ENCODE measurements around the gene SURF4.

The SURF4 gene

DNA sequence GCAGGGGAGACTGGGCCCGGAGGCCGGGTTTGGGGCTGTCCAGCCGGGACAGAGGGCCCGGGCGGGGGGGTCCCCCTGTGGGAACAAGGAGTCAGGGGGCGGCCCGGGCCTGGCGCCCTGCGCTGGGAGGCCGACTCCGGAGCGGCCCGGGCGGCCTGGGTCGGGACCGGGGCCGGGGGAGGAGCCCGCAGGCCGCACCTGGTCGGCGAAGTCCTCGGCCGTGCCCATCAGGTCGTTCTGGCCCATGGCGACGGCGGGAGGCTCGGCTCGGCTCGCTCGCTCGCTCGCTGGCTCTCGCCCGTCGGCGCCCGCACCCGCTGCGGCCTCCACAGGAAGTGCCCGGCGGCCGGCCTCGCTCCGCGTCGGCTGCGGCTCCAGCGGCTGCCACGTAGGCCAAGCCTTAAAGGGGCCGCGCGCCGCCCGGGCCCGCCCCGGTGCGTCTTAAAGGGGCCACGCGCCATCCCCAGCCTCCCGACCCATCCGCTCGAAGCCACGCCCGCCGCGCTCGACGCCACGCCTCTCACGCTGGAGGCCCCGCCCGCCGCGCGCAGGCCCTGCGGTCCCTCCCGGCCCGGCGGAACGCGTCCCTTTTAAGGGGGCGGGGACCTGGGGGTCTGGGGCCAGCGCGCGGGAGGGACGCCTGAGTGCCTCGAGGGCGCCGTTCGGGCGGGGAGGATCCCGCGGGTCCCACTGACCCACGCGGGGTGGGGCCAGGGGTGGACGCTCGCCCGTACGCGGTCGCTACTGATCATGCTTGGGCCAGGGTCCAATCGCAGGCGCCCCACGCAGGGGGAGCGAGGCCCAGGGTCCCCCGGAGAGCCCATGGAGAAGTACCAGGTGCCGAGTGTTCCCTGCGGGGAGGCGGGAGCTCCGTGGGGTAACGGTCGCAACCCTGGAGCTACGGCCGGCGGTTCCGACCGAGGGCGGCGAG, at the start of gene SURF4, which contains the start of gene STKLD1:
SURF4 (minus strand) TSS at position 337 of the 931 bp plus-strand sequence; CDS start at position 246, 91 bp downstream.
STKLD1 (plus strand) TSS at position 643 of the 931 bp plus-strand sequence; CDS start at position 751, 108 bp downstream.
- peak; percentile 93 to 94 for DNase-seq (ENCODE audit: low read depth in 2 of 2)

DNA sequence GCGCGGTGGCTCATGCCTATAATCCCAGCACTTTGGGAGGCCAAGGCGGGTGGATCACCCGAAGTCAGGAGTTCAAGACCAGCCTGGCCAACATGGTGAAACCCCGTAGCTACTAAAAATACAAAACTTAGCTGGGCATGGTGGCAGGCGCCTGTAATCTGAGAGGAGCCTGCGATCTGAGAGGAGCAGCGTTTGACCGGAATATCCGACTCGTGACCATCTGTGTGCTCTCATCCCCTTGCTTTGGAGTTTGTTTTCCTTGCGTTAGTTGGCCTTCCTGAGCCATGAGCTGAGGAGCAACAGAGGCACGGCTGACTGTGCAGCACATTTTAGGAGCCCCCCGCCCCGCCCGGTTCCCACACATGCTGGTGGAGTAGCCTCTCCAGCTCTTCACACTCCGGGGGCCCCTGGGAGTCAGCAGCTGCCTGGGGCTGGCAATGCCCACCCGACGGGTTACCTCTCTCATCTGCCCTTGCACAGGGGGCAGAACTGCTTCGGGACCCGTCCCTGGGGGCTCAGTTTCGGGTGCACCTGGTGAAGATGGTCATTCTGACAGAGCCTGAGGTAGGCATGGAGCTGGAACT, 49.3 kb upstream of the SURF4 start:
- no peak for DNase-seq (ENCODE audit: low read depth in 2 of 2)

DNA sequence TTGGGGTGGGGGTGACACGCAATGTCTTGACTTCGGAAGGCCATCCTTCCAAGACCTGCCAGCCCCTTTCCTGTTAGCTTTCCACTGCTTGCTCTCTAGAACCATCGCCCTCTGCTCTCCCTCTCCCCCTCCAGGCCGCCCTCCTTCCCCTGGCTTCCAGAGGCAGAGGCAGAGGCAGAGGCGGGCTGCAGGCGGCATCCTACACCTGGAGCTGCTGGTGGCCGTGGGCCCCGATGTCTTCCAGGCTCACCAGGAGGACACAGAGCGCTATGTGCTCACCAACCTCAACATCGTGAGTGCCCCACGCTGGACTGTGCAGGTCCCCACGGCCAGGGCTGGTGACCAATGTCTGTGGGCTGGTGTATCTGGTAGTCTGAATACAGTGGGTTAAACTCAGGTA, 48.3 kb upstream of the SURF4 start:
- no peak for DNase-seq (ENCODE audit: low read depth in 2 of 2)

DNA sequence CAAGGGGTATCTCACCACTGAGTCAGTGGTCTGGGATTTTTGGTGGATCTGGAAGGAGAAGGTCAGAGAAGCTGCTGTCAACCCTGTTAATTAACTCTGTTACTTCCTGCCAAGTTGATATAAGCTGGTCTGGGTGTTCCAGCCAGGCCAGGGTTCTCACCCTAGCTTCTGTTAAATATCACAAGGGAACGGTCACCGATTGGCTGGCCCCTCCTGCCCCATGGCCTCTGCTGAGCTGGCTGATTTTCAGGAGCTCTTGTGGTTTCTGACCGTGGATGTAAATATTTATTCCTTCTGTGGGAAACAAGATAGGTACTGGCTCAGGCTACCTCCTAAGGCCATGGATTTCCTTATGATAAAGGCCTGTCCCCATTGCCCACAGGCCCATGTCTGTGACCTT, 47.4 kb upstream of the SURF4 start:
- no peak for DNase-seq (ENCODE audit: low read depth in 2 of 2)

DNA sequence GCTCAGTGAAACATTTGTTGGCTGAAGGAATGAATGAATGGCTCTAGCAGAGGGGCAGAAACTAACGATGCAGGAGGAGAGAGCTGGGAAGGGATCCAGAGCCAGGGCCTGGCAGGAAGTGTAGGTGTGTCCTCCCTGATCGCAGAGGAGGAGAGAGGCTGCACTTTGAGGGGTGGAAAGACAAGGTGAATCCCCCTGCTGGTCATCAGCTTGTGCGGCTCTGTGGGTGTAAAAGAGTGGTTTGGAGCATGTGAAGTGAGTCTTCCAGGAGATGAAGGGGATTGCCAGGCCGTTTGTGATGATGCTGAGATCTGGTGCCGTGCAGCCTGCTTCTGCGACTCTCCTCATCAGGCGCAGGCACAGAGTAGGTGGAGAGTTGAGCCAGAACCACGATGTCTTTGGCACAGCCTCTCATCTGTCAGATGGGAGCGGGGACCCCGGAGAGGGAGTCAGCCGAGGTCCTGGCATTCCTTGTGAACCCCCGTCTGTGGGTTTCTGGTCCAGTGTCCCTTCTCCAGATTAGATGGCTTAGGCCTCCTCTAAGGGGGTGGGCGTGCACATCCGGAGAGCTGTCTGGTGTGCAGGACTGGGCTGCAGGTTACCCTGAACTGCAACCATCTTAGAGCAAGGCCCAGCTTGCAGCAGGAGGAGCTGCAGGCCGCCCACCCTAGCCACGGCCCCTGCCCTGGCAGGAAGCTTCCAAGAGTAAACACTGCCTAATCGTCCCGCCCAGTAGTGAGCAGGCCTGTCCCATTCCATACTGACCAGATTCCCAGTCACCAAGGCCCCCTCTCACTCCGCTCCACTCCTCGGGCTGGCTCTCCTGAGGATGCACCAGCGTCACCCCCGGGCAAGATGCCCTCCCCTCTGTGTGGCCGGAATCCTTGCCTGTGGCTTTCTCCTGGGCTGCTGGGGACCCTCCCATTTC, 46.0 kb upstream of the SURF4 start, which contains the start of gene ADAMTS13:
ADAMTS13 (plus strand) TSS at position 753 of the 928 bp plus-strand sequence; CDS start at position 830, 77 bp downstream.
- no peak for DNase-seq (ENCODE audit: low read depth in 2 of 2)

DNA sequence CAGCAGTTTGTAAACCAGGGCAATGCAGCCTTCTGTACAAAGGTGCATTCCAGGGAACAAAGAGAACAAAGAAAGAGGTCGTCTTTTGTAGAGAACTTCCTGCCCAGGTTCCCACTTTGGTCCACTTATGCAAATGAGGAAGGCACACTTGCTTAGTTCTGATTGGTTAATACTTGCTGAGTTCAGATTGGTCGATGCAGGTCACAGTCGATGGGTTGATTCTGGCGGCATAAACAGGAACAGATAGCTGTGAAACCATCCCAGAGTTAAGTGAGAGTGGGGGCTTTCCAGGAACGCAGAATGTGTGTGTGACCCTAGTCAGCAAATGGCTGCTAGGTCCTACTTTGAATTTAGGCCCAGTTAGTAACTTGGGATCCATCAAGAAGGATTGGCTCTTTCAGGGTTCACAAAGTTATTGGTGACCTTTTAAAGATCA, 44.5 kb upstream of the SURF4 start:
- no peak for DNase-seq (ENCODE audit: low read depth in 2 of 2)

DNA sequence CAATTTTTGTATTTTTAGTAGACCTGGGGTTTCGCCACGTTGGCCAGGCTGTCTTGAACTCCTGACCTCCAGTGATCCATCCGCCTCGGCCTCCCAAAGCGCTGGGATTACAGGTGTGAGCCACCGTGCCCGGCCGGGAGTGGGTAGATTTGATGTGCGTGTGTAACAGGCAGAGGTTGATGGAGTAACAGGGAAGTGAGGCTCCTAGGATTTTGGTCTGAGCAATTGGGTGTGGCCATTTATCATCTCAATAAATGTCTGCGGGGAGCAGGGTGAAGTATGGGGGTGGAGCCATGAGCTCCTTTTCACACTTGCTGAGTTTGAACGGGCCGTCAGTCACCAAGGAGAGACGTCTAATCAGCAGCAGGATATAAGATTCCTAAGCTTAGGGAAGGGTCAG, 43.1 kb upstream of the SURF4 start:
- DNase-seq (ENCODE audit: low read depth in 2 of 2) = no peak

DNA sequence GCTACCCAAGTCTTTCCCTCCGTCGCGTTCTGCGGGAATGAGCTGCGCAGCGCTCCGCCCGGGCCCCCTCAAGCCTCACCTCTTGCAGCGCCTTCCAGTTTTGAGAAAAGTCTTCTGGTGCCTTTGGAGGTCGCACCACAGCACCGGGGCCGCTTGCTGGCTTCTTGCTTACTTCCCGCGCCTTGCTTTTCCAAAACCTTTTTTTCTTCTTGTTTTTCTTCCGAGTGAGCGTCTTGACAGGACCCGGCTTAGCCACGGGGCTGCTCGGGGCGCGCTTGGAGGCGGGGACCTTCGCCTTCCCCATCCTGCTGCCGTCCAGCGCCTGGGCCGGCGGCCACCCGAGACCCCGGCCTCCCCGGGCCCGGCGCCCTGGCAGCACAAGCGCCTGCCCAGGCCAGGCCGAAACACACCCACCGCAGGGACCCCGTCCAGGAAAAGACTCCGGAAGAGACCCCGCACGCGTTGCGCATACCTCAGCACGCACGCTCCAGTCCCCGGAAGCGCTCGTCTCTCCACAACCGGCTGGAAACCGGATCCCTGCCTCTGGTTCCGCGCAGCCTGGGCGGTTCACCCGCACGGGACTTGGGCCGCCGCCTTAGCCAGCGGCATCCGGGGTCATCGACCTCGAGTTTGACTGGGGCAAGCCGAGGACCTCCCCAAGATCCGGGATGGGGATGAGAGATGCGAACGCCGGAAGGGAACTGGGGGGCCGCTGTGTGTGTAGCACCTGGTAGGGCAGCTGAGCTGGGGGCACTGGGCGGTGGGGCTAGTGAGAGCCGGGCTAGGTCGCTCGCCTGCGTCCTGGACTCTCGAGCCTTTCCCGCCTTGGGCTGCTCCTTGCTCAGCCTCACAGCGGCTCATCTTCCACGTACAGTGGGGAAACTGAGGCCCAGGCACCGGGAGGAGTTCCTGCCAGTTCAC, 41.9 kb upstream of the SURF4 start, which contains the start of gene REXO4:
REXO4 (minus strand) TSS at position 470 of the 921 bp plus-strand sequence; CDS start at position 304, 166 bp downstream.
- DNase-seq (ENCODE audit: low read depth in 2 of 2) = peak; percentile 71 to 75

DNA sequence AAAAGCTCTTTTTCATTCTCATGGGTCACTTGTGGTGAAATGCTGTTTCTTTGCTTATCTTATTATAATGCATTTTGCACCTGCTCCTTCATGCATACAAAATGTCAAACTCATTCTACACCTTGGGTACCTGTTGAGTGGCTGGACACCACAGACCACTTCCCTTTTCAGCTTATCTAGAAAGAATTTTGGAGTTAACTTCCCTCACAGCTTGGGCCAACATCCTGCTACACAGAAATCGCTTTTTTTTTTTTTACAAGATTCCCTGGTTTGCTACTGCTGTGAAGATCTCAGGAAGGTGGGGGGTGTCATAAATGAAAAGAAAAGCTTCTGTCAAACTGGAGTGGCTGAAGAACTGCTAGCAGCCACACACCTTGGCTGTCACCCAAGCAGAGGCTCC, 39.3 kb upstream of the SURF4 start:
- DNase-seq (ENCODE audit: low read depth in 2 of 2) = no peak

DNA sequence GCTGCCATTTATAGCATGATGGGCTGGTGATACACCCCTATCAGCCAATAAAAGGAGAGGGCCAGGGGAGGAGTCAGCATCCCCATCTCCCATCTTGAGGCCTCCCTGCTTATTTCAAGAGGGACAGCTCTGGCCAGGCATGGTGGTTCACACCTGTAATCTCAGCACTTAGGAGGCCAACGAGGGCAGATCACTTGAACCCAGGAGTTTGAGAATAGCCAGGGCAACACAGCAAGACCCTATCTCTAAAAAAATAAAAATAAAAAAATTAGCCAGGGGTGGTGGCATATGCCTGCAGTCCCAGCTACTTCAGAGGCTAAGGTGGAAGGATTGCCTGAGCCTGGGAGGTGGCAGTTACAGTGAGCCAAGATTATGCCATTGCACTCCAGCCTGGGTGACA, 32.2 kb upstream of the SURF4 start:
- no peak for DNase-seq (ENCODE audit: low read depth in 2 of 2)

DNA sequence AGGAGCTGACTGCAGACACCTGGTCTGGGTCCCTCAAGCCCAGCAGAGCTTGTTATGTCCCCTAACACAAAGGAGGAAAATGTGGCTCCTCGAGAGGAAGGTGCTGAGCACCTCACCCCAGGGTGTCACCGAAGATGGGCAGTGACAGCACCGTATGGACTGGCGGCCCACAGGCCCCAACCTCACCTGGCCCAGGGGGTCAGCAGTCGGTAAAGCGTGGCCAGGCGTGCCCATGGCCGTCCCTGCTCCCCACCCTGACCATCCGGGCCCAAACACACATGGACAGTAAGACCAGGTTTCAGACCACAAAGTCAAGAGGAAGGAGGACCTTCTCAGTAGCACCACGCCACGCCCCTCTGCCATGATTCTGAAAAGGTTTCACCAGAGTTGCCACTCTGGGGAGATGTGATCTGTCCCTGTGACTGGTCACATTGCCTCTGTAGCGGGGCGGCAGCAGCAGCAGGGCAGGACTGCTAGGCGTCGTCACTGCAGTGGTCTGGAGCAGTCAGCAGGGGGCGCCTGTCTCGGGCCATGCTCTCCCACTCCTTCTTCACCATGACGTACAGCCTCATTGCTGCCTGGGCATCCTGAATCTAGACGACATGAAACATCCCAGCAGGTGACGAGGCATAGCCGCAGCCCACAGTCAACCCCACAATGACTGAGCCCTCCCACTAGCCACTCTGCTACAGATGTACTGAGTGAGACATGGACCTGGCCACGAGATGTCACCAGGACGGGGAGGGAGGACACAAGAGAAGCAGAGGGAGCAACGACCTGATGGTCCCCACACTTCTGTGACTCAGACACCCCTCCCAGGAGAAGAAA, 30.8 kb upstream of the SURF4 start:
- peak; percentile 15 to 19 for DNase-seq (ENCODE audit: low read depth in 2 of 2)

DNA sequence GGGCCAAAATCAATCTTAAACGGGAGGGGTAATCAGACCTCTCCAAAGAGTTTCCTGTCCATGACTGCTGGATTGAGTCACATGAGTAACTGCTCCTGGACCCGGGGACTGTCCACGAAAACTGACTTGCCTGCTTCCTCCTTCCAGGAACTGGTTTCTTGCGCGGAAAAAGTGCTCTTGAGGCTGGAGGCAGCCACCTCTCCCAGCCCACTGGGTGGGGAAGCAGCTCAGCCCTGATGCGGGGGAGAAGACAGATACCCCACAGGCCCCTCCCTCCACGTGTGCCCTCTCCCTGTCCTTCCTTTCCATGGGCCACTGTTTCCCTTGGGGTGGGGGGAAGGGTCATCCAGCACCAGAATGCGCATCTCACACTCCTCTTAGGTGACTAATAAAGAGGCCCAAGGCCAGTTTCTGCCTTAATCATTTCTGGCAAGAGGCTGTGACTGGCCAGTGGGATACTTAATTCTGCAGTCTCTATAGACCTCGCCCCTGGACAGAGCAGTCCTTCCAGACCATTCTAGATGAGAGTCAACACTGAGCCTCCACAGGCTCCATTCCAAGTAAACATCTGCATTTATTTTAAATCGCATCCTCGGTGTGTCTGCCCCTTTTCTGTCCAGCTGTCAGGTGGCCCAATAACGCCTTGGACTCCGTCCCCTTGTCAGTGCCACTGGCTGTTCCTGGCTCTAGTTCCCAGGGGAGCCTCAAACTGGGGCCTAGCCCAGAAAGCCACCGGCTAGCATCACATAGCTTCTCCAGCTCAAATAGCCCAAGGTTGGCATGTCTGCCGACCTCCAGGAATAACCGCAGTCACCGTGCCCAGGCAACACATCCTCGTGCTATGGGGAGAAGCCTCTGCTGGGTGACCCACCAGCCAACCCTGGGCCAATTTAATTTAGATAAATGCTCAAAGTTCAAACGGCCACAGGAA, 29.9 kb upstream of the SURF4 start:
- no peak for DNase-seq (ENCODE audit: low read depth in 2 of 2)

DNA sequence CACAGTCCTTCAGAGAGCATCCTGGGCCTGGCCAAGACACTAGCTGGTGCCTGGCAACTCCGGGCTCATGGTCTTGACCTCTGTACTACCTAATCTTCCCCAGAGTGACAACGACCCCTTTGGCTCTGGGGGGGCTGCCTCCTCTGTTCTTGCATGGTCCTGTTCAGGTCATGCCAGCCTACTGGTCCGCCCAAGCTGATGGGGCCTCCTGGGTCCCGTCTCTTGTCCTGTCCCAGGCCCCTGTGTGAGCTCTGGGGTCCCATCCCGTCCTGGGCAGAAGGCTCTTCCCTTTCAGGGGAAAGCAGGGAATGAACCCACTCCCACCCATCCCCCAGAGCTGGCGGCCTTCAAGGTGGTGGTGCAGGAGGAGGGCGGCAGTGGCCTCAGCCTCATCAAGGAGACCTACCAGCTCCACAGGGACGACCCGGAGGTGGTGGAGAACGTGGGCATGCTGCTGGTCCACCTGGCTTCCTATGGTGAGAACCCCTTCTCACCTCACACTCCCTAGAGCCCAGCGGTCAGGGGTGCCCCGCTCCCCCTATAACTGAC, 28.7 kb upstream of the SURF4 start:
- DNase-seq (ENCODE audit: low read depth in 2 of 2) = no peak

DNA sequence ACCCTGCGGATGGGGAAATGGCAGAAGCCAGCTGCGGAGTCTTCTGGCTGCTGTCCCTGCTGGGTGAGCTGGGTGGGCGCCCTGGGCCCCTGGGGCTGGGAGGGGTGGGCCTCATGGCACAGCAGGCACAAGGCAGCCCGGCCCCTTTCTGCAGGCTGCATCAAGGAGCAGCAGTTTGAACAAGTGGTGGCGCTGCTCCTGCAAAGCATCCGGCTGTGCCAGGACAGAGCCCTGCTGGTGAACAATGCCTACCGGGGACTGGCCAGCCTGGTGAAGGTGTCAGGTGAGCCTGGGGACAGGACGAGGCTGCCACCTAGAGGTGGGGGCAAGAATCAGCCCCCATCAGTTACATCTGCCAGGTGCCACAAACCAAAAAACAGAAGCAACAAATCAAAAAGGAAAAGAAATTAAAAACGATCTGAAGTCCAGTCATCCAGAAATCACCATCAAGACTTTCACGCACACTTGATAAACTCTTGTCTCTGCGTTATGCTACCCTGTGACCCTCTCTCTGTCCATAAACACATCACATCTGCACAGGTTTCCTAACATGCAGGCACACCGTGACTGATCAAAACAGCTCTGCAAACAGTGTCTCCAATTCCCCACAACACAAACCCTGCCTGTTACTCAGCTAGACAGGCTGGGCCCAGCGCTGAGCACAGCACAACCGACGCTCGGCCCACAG, 28.1 kb upstream of the SURF4 start:
- DNase-seq (ENCODE audit: low read depth in 2 of 2) = no peak

DNA sequence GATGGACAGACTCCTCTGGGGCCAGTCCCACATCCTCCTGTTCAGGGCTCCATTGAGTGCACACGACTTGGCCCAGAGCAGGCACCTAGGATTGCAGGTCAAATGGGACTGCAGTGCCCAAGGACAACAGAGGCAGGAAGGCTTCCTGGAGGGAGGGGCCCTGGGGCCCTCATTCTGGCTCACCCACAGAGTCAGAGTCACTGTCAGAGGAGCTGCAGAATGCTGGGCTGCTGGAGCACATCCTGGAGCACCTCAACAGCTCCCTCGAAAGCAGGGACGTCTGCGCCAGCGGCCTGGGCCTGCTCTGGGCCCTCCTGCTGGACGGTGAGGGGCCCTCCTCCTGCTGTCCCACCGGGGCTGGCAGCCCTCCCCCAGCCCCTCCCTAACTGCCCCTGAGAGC, 26.8 kb upstream of the SURF4 start:
- DNase-seq (ENCODE audit: low read depth in 2 of 2) = no peak

DNA sequence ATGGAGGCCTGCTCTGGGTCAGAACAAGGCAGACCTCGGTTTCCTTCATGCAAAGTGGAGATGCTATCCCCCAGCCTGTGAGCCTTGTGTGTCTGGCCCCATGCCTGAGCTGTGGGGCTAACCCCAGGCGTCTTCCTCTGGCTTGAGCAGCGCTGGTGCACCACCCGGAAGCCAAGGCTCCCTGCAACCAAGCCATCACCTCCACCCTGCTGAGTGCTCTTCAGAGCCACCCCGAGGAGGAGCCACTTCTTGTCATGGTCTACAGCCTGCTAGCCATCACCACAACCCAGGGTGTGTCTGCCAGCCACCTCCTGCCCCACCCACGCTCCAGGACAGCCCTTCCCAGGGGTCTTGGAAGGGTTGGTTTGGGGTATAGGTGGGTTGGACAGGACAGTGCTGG, 25.7 kb upstream of the SURF4 start:
- DNase-seq (ENCODE audit: low read depth in 2 of 2) = no peak

DNA sequence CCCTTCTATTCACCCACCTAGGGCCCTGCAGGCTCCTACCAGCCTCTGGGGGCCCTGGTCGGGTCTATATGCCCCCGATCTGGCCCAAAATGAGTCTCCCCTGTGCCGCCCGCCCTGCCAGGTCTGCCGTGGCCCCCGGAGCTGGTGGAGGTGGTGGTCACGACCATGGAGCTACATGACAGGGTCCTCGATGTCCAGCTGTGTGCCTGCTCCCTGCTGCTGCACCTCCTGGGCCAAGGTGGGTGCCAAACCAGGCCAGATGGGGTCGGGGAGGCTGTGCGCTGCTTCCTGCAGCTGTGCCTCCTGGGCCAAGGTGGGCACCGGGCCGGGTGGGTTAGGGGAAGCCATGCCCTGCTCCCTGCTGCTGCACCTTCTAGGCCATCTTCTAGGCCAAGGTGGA, 24.4 kb upstream of the SURF4 start:
- no peak for DNase-seq (ENCODE audit: low read depth in 2 of 2)

DNA sequence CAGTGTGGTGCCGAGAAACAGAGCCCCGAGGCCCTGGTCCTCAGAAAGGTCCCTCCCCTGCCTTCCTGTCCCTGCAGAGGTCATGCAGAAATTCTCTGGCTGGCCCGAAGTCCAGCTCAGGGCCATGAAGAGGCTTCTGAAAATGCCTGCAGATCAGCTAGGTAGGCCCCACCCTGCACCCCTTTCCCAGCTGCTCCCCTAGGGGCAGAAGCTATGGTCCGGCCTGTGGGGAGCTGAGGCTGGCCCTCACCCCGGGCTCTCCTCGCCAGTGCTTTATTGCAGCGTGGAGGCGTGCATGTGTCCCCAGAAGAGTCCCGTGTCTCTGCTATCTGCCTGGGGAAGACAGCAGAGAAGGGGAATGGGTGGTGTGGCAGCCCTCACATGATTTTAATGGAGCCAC, 22.0 kb upstream of the SURF4 start:
- DNase-seq (ENCODE audit: low read depth in 2 of 2) = no peak
